Lower lobe of right lung (tissue), 2 donors: ENCODE measurements around the gene BEST3. TPM values are rescaled to one million over a fixed set of nuclear protein-coding genes. Genes with fewer than 3 reads are reported as not detected.

ENCODE experiments used
- ATAC-seq, 2 donors: fragments of 200-7000 bp; cut with Tn5 transposase; one replicate each; pipeline ENCODE4 v1.9.1; 2020 to 2022; ENCODE audit warnings: mild to moderate bottlenecking in 2 of 2, moderate library complexity in 2 of 2
- DNase-seq: peaks from one replicate; pipeline ENCODE4 v3.0.0-alpha.2; 2020
- H3K27ac ChIP-seq: fragments of 200-600 bp; one replicate; pipeline ENCODE4 v1.8.0; 2022
- H3K27me3 ChIP-seq: fragments of 200-600 bp; one replicate; pipeline ENCODE4 v1.8.0; 2022; ENCODE audit warnings: low read depth
- H3K36me3 ChIP-seq: fragments of 200-600 bp; one replicate; pipeline ENCODE4 v1.8.0; 2022; ENCODE audit warnings: mild to moderate bottlenecking
- H3K4me1 ChIP-seq: fragments of 200-600 bp; one replicate; pipeline ENCODE4 v1.8.0; 2022
- H3K4me3 ChIP-seq: fragments of 200-600 bp; one replicate; pipeline ENCODE4 v1.8.0; 2022; ENCODE audit warnings: mild to moderate bottlenecking
- H3K9me3 ChIP-seq: fragments of 200-600 bp; one replicate; pipeline ENCODE4 v1.8.0; 2022
- CTCF ChIP-seq: fragments of 200-600 bp; IDR thresholded peaks from one replicate; pipeline ENCODE4 v1.8.0; 2022; ENCODE audit warnings: antibody characterized with exemption, mild to moderate bottlenecking
- intact Hi-C: fragments of 100-400 bp; cut with DNase I; formaldehyde crosslinking; loops from one replicate; pipeline ENCODE4 v1.11.0; 2022
- total RNA-seq: library from RNA; stranded (reverse); fragmentation: NEBNext Ultra II Directional; extraction: Animal tissue kit (Norgen Biotek cat#: 25700); gene quantifications from one replicate; pipeline ENCODE4 v1.2.1, GENCODE V29; 2021
- donor health status: DM: no; HTN: yes; CAD: no; lungs with severe emphysema.

The BEST3 gene
- total RNA-seq, 1 donor from 2014 or later = not detected

DNA sequence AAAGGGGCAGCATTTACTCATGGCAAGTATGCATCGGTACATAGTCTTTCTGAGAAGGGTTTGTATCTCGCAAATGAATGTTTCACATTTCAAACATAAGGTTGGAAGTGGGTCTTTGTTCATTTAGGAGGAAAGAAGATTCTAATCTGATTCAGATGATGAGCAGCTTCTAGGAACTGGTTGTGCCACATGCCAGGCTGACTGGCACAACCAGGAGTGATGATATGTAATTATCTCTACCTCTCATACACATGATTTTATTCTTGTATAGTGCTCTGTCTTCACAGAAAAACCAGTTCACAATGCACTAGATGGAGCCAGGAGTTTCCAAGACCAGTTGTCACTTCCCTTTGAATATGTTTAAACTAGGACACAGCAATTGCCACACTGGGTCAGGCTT lies 13.7 kb upstream of the BEST3 start:
- Histone ChIP-seq H3K9me3 (no peaks in the 10 kb centered on the region), H3K27me3 (no peaks in the 10 kb centered on the region), H3K4me1 (no peaks in the 10 kb centered on the region), H3K36me3 (no peaks in the 10 kb centered on the region), H3K27ac (no peak overlapping the region), H3K4me3 (no peak overlapping the region)
- DNase-seq = no peak
- TF ChIP-seq CTCF = no peak
- intact Hi-C loops = no loop called here
- ATAC-seq = no peak

DNA sequence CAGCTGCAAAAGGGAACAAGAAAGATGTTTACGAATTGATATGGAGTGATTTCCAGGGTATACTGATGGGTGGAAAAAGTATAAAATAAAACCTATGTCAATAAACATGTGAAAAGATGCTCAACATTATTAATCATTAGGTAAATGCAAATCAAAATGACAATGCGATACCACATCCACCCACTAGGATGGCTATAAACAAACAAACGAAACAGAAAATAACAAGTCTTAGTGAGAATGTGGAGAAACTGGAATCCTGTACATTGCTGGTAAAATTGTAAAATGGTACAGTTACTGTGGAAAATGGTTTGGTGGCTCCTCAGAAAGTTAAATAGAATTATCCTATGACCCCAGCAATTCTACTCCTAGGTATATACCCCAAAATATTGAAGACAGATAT lies 9.5 kb upstream of the BEST3 start:
- no peak for TF ChIP-seq CTCF

DNA sequence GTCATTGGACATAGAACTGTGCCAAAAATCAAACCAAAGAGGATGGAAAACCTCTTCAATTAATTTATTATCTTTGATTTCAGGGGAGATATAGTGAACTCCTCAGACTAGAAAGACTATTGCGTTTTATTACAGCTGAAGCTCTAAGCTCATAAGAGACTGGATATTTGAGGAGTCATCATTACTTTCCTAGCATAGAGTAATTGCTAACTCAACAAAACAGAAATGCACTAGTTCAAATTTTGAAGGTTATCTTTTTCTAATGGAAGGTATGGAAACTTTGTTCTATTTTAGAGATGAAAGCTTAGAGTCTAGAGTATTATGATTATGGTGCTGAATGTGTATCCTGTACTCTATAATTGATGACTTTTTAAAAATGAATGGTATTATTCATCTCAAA lies 5.3 kb upstream of the BEST3 start:
- Histone ChIP-seq H3K27ac (no peak overlapping the region), H3K4me3 (no peak overlapping the region), H3K27me3 (no peaks in the 10 kb centered on the region), H3K4me1 (no peaks in the 10 kb centered on the region), H3K36me3 (no peaks in the 10 kb centered on the region), H3K9me3 (no peaks in the 10 kb centered on the region)
- ATAC-seq (no peak), DNase-seq (no peak)
- intact Hi-C loops = no loop called here
- no peak for TF ChIP-seq CTCF

More for the DNA sequence above, 9.5 kb upstream of the BEST3 start:
- ATAC-seq = no peak
- Histone ChIP-seq H3K36me3 (no peaks in the 10 kb centered on the region), H3K27ac (no peak overlapping the region), H3K27me3 (no peaks in the 10 kb centered on the region), H3K4me3 (no peak overlapping the region), H3K4me1 (no peaks in the 10 kb centered on the region), H3K9me3 (no peaks in the 10 kb centered on the region)
- no peak for DNase-seq
- intact Hi-C loops = no loop called here

GRCh38 chr12:69703146-69703642 lies 4.1 kb upstream of the BEST3 start:
- H3K9me3 ChIP-seq = no peaks in the 10 kb centered on the region
- H3K27me3 ChIP-seq = no peaks in the 10 kb centered on the region
- no peak for ATAC-seq
- no peak for TF ChIP-seq CTCF
- H3K4me1 ChIP-seq = no peaks in the 10 kb centered on the region
- H3K4me3 ChIP-seq = no peak overlapping the region
- H3K36me3 ChIP-seq = no peaks in the 10 kb centered on the region
- intact Hi-C loops = no loop called here
- no peak for DNase-seq
- no peak overlapping the region for H3K27ac ChIP-seq

DNA sequence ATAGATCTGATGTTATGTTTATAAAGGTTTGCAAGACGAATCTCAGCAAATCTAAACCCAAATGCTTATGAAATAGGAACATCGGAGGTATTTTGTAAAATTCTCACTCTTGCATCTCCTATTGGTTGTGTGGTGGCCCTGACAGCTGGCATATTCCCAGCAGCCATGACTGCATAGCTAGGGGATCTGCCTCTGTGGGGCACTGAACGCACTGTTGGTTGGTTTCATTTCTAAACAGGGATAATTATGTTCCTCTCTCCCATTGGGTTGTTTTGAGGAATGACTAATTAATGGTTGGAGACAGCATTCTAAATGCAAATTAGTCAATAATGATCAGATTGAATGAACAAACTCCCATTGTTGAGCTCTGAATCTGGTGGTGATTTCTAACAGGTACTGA lies 2.7 kb upstream of the BEST3 start:
- no peak for DNase-seq
- H3K4me3 ChIP-seq = no peak overlapping the region
- no peaks in the 10 kb centered on the region for H3K36me3 ChIP-seq
- H3K9me3 ChIP-seq = no peaks in the 10 kb centered on the region
- H3K27me3 ChIP-seq = no peaks in the 10 kb centered on the region
- intact Hi-C loops = no loop called here
- no peaks in the 10 kb centered on the region for H3K4me1 ChIP-seq
- ATAC-seq = no peak
- H3K27ac ChIP-seq = no peak overlapping the region
- TF ChIP-seq CTCF = no peak

GRCh38 chr12:69698054-69698453 lies 1.0 kb downstream of the BEST3 start:
- Histone ChIP-seq H3K4me3 (no peak overlapping the region), H3K27ac (no peak overlapping the region), H3K4me1 (no peaks in the 10 kb centered on the region), H3K27me3 (no peaks in the 10 kb centered on the region), H3K9me3 (no peaks in the 10 kb centered on the region), H3K36me3 (no peaks in the 10 kb centered on the region)
- ATAC-seq (no peak), DNase-seq (no peak)
- TF ChIP-seq CTCF = no peak
- intact Hi-C loops = no loop called here
